Smooth muscle cell (in vitro differentiated cells): ENCODE data around the gene ARHGEF39. TPM values are rescaled to one million over a fixed set of nuclear protein-coding genes. Genes with fewer than 3 reads are reported as not detected.

ENCODE experiments used
- DNase-seq: peaks from one replicate; lab custom pipeline; 2025; ENCODE audit not compliant: unreplicated experiment; lab: John Stamatoyannopoulos, UW
- H2AFZ ChIP-seq: fragments of 200-600 bp; sonication (generic); 2 replicates; pipeline ENCODE4 v1.6.0; 2016; ENCODE audit warnings: antibody characterized with exemption, low read depth, mild to moderate bottlenecking
- H3F3A ChIP-seq: fragments of 200-600 bp; sonication (generic); 2 replicates; pipeline ENCODE4 v1.6.0; 2017; ENCODE audit warnings: antibody characterized with exemption, low read depth
- H3K27ac ChIP-seq: fragments of 200-600 bp; sonication (generic); 2 replicates; pipeline ENCODE4 v1.5.1; 2016; ENCODE audit warnings: low read depth, mild to moderate bottlenecking
- H3K27me3 ChIP-seq: fragments of 200-600 bp; sonication (generic); 2 replicates; pipeline ENCODE4 v1.6.1; 2016; ENCODE audit warnings: low read depth, mild to moderate bottlenecking
- H3K36me3 ChIP-seq: fragments of 200-600 bp; sonication (generic); 2 replicates; pipeline ENCODE4 v1.5.1; 2016; ENCODE audit warnings: low read depth
- H3K4me1 ChIP-seq: fragments of 200-600 bp; sonication (generic); 2 replicates; pipeline ENCODE4 v1.5.1; 2016; ENCODE audit warnings: low read depth
- H3K4me2 ChIP-seq: fragments of 200-600 bp; sonication (generic); 2 replicates; pipeline ENCODE4 v1.6.0; 2016; ENCODE audit warnings: mild to moderate bottlenecking
- H3K4me3 ChIP-seq: fragments of 200-600 bp; sonication (generic); 2 replicates; pipeline ENCODE4 v1.5.1; 2016; ENCODE audit warnings: mild to moderate bottlenecking
- H3K79me2 ChIP-seq: fragments of 200-600 bp; sonication (generic); 2 replicates; pipeline ENCODE4 v1.6.0; 2016; ENCODE audit warnings: low read depth, mild to moderate bottlenecking
- H3K9ac ChIP-seq: fragments of 200-600 bp; sonication (generic); 2 replicates; pipeline ENCODE4 v1.6.0; 2016; ENCODE audit warnings: low read depth
- H3K9me3 ChIP-seq: fragments of 200-600 bp; sonication (generic); replicated peaks from 2 replicates; pipeline ENCODE4 v1.5.1; 2016; ENCODE audit warnings: low read depth
- H4K20me1 ChIP-seq: fragments of 200-600 bp; sonication (generic); 2 replicates; pipeline ENCODE4 v1.6.0; 2016; ENCODE audit warnings: low read depth
- WGBS: methylation state at CpG from one replicate; pipeline ENCODE4 v1.1.7; 2016; ENCODE audit warnings: low lambda C conversion rate; 5-methylcytosine and 5-hydroxymethylcytosine counted together
- polyA plus RNA-seq: library from polyadenylated mRNA; unstranded; fragments of >200 nt; fragmentation: Nextera tagmentation; extraction: Ambion mirVana; gene quantifications from 2 replicates; pipeline ENCODE4 v1.2.1, GENCODE V29; 2016
- total RNA-seq: library from RNA; depleted of rRNA; stranded (reverse); fragments of >200 nt; gene quantifications from 2 replicates; pipeline ENCODE4 v1.2.3, GENCODE V29; 2014
- TF ChIP-seq, protein P1 (sequence below): fragments of 200-600 bp; sonication (generic); IDR thresholded peaks from 2 replicates; pipeline ENCODE4 v1.5.1; 2017; ENCODE audit warnings: borderline replicate concordance, mild to moderate bottlenecking, antibody characterized with exemption; ENCODE audit not compliant: insufficient read depth, poor library complexity, severe bottlenecking

Gene ARHGEF39
- total and polyA plus RNA-seq, 2 experiments from 2014 or later, result 1.9 to 2.1 TPM

GRCh38 chr9:35684921-35685320 is 19.9 kb upstream of the ARHGEF39 start:
- peak overlapping the region; percentile 51 for H3K27ac ChIP-seq
- H3K4me3 ChIP-seq, result no peak overlapping the region
- H3K9ac ChIP-seq, result no peak overlapping the region
- peaks cover 12% of the 10 kb centered on the region for H3K4me1 ChIP-seq
- H3K4me2 ChIP-seq, result no peak overlapping the region
- peaks cover 70% of the 10 kb centered on the region for H3F3A ChIP-seq
- H4K20me1 ChIP-seq, result peaks cover 86% of the 10 kb centered on the region
- H3K36me3 ChIP-seq, result no peaks in the 10 kb centered on the region
- WGBS, result 98% methylated on average over 10 of the region's 10 CpGs
- peaks cover 35% of the 10 kb centered on the region for H3K79me2 ChIP-seq
- no peak overlapping the region for H2AFZ ChIP-seq
- no peak for DNase-seq
- no peaks in the 10 kb centered on the region for H3K9me3 ChIP-seq
- TF ChIP-seq, protein P1, sequence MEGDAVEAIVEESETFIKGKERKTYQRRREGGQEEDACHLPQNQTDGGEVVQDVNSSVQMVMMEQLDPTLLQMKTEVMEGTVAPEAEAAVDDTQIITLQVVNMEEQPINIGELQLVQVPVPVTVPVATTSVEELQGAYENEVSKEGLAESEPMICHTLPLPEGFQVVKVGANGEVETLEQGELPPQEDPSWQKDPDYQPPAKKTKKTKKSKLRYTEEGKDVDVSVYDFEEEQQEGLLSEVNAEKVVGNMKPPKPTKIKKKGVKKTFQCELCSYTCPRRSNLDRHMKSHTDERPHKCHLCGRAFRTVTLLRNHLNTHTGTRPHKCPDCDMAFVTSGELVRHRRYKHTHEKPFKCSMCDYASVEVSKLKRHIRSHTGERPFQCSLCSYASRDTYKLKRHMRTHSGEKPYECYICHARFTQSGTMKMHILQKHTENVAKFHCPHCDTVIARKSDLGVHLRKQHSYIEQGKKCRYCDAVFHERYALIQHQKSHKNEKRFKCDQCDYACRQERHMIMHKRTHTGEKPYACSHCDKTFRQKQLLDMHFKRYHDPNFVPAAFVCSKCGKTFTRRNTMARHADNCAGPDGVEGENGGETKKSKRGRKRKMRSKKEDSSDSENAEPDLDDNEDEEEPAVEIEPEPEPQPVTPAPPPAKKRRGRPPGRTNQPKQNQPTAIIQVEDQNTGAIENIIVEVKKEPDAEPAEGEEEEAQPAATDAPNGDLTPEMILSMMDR, result no peak
- H3K27me3 ChIP-seq, result no peaks in the 10 kb centered on the region

DNA sequence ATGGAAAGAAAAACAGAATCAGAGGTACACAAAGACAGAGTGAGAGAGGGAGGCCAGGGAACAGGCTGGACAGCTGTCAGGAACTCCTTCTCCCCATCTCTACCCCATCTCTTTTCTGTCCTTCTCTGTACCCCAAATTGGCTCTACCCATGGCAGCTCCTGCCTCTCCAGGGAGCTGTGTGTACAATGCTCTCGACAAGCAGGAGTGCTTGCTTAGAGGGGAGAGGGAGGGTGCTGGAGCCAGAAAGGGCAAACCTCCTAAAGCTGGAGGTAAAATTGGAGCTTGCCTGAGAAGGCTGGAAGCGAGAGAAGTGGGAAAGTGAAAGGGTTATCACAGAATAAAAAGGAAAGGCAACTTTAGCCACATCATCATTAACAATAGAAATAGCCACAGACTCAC is 18.3 kb upstream of the ARHGEF39 start:
- Histone ChIP-seq H3F3A (peaks cover 68% of the 10 kb centered on the region), H4K20me1 (peaks cover 72% of the 10 kb centered on the region), H2AFZ (no peak overlapping the region), H3K4me1 (peaks cover 10% of the 10 kb centered on the region), H3K79me2 (peaks cover 21% of the 10 kb centered on the region), H3K4me3 (no peak overlapping the region), H3K36me3 (no peaks in the 10 kb centered on the region), H3K9me3 (no peaks in the 10 kb centered on the region), H3K9ac (no peak overlapping the region), H3K4me2 (no peak overlapping the region), H3K27ac (peak overlapping the region; percentile 27), H3K27me3 (no peaks in the 10 kb centered on the region)
- 91% methylated on average over 2 of the region's 2 CpGs for WGBS
- TF ChIP-seq, protein P1, result no peak
- DNase-seq, result no peak

DNA sequence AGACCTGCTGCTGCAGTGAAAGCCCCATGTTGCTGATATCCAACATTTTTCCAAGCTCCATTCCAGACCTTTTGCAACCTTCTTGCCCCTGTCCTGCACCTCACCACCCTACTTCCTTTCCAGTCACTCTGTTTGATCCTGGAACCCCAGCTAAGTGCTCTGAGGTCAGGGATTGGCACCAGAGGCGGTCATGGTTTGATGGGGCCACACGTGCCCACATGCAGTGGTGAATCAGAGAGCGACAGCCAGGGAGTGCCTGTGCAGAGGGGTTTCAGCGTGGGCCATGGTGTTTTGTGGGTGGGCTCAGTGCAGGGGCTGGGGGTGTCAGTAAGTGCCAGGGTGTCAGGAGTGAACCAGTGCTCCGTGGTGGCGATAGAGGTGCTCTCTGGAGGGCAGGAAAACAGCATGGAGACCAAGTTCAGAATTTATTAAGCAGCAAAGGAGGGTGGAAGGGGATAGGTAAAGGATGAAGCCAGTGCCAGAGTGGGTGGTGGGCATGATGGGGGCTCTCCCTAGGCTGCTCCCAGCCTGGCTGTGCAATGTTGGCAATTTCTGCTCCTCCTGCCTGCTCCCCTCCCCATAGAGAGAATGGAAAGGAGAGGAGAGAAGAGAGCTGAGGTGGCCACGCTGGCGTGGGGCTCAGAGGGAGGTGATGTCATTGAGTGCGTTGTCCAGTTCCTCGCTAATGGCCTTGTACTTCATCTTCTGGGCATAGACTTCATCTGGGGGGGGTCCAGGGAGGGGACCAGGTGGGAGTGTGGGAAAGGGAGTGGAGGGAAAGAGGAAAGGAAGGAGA is 17.7 kb upstream of the ARHGEF39 start:
- no peak for DNase-seq

More for the DNA sequence above, 17.7 kb upstream of the ARHGEF39 start:
- 94% methylated on average over 10 of the region's 10 CpGs for WGBS
- TF ChIP-seq, protein P1, result no peak
- Histone ChIP-seq H3K36me3 (no peaks in the 10 kb centered on the region), H3K27ac (peak overlapping the region; percentile 44), H3K79me2 (peaks cover 15% of the 10 kb centered on the region), H3K4me3 (no peak overlapping the region), H3K27me3 (no peaks in the 10 kb centered on the region), H3K9ac (no peak overlapping the region), H3K9me3 (no peaks in the 10 kb centered on the region), H2AFZ (no peak overlapping the region), H3K4me2 (no peak overlapping the region), H3K4me1 (peaks cover 4% of the 10 kb centered on the region), H4K20me1 (peaks cover 66% of the 10 kb centered on the region), H3F3A (peaks cover 62% of the 10 kb centered on the region)
